ENCODE measurements around the gene MYG1. TPM values are rescaled to one million over a fixed set of nuclear protein-coding genes. Genes with fewer than 3 reads are reported as not detected.
A peak's percentile ranks its signal among the peaks of the same experiment; 100 is the strongest.

MYG1 gene
- total RNA-seq, 6 experiments from 2014 or later, result 17.6 to 27.1 (median 20.8) TPM

- no peak for TF ChIP-seq POLR2A (IDR thresholded peaks at IDR 0.05)
- no peak for TF ChIP-seq CTCF (IDR thresholded peaks at IDR 0.05)
- H3K9me3 ChIP-seq, result no peaks in the 10 kb centered on the region
- ATAC-seq (peak; percentile 69 to 91 (median 84)), DNase-seq (peak in 1 of 3 donors; percentile 61)
- intact Hi-C loops (cut with DNase I), result no loop called here
- H3K4me3 ChIP-seq, result peak overlapping the region; percentile 28 to 41 (median 37)
- no peaks in the 10 kb centered on the region for H3K27me3 ChIP-seq
- H3K27ac ChIP-seq, result peak overlapping the region in 1 of 3 donors; percentile 65
- H3K36me3 ChIP-seq, result peaks cover 0 to 6% (median 0%) of the 10 kb centered on the region in 4 donors
- 27% methylated on average over 2 of the region's 3 CpGs for WGBS (ENCODE audit: insufficient coverage, low coverage, low lambda C conversion rate, missing lambda C conversion rate)
- H3K4me1 ChIP-seq, result peaks cover 0 to 16% (median 0%) of the 10 kb centered on the region in 4 donors
Observed at GRCh38 chr12:53279283-53279869, 20.1 kb upstream of the MYG1 start.

- peaks cover 0 to 16% (median 0%) of the 10 kb centered on the region in 4 donors for H3K4me1 ChIP-seq
- no peak for TF ChIP-seq CTCF (IDR thresholded peaks at IDR 0.05)
- TF ChIP-seq POLR2A (IDR thresholded peaks at IDR 0.05), result no peak
- intact Hi-C loops (cut with DNase I), result loop anchor here in 1 of 2 donors (10.0 kb wide), 1 partner anchor 205 kb away; the partner anchor contains the start of gene SPRYD3
- peaks cover 0 to 6% (median 0%) of the 10 kb centered on the region in 4 donors for H3K36me3 ChIP-seq
- peak overlapping the region; percentile 28 to 41 (median 37) for H3K4me3 ChIP-seq
- 26% methylated on average over 7 of the region's 9 CpGs for WGBS (ENCODE audit: insufficient coverage, low coverage, low lambda C conversion rate, missing lambda C conversion rate)
- no peaks in the 10 kb centered on the region for H3K9me3 ChIP-seq
- H3K27me3 ChIP-seq, result no peaks in the 10 kb centered on the region
- DNase-seq, result no peak
- peak; percentile 66 to 84 (median 72) for ATAC-seq
- H3K27ac ChIP-seq, result peak overlapping the region in 1 of 3 donors; percentile 65
Observed at GRCh38 chr12:53279888-53280498, 19.5 kb upstream of the MYG1 start.

GRCh38 chr12:53286448-53286847, 13.0 kb upstream of the MYG1 start:
- Histone ChIP-seq H3K27me3 (no peaks in the 10 kb centered on the region), H3K36me3 (peaks cover 0 to 6% (median 0%) of the 10 kb centered on the region in 4 donors), H3K27ac (no peak overlapping the region), H3K9me3 (no peaks in the 10 kb centered on the region), H3K4me1 (no peaks in the 10 kb centered on the region), H3K4me3 (no peak overlapping the region)
- intact Hi-C loops (cut with DNase I), result loop anchor here (5.0 to 10.0 kb wide), 2 partner anchors 74 to 212 kb away; partner anchors contain the start of gene SPRYD3 (in 1 of the 2)
- DNase-seq, result no peak
- ATAC-seq, result no peak
- WGBS (ENCODE audit: insufficient coverage, low coverage, low lambda C conversion rate, missing lambda C conversion rate), result no CpG with 5 or more reads among the region's 9 CpGs
- TF ChIP-seq CTCF (IDR thresholded peaks at IDR 0.05) (no peak), POLR2A (IDR thresholded peaks at IDR 0.05) (no peak)

- TF ChIP-seq CTCF (IDR thresholded peaks at IDR 0.05) (peak; percentile 69 to 76 (median 75)), POLR2A (IDR thresholded peaks at IDR 0.05) (no peak)
- DNase-seq (peak; percentile 63 to 78 (median 66)), ATAC-seq (peak; percentile 81 to 87 (median 86))
- no peaks in the 10 kb centered on the region for H3K4me1 ChIP-seq
- intact Hi-C loops (cut with DNase I), result loop anchor here (5.0 to 10.0 kb wide), 2 partner anchors 75 to 213 kb away; partner anchors contain the start of gene SPRYD3 (in 1 of the 2)
- peaks cover 0 to 3% (median 0%) of the 10 kb centered on the region in 4 donors for H3K36me3 ChIP-seq
- no peaks in the 10 kb centered on the region for H3K27me3 ChIP-seq
- no peak overlapping the region for H3K27ac ChIP-seq
- no peak overlapping the region for H3K4me3 ChIP-seq
- H3K9me3 ChIP-seq, result no peaks in the 10 kb centered on the region
- WGBS (ENCODE audit: insufficient coverage, low coverage, low lambda C conversion rate, missing lambda C conversion rate), result 72% methylated on average over 5 of the region's 11 CpGs
Observed at GRCh38 chr12:53287741-53288216, 11.7 kb upstream of the MYG1 start.
